D721Med (cell line): ENCODE data around the gene AP5Z1.

Experiments
- DNase-seq: peaks from one replicate; pipeline ENCODE4 v3.0.0; 2011; ENCODE audit warnings: low spot score; ENCODE audit not compliant: insufficient read length
- FAIRE-seq: peaks from 2 replicates; lab custom pipeline; 2011; peaks lifted over from hg19 to GRCh38; lab: Jason Lieb, UNC
- CTCF ChIP-seq: IDR thresholded peaks from 2 replicates; pipeline ENCODE4 v1.5.1; 2012; ENCODE audit warnings: mild to moderate bottlenecking, control low read depth; ENCODE audit not compliant: insufficient read depth; ENCODE audit errors: missing control alignments

Gene AP5Z1

GRCh38 chr7:4831723-4832495 lies 56.5 kb downstream of the AP5Z1 start:
- TF ChIP-seq CTCF, result no peak
- no peak for FAIRE-seq
- no peak for DNase-seq

GRCh38 chr7:4832711-4833110 lies 57.3 kb downstream of the AP5Z1 start:
- DNase-seq, result no peak
- no peak for FAIRE-seq
- TF ChIP-seq CTCF, result no peak

- no peak for TF ChIP-seq CTCF
- DNase-seq, result no peak
- FAIRE-seq, result no peak
These were observed 57.8 kb downstream of the AP5Z1 start for GRCh38 chr7:4833176-4833575.

GRCh38 chr7:4833691-4834600 lies 58.5 kb downstream of the AP5Z1 start:
- no peak for FAIRE-seq
- DNase-seq, result no peak
- no peak for TF ChIP-seq CTCF

- no peak for FAIRE-seq
- no peak for TF ChIP-seq CTCF
- no peak for DNase-seq
These were observed 59.4 kb downstream of the AP5Z1 start for GRCh38 chr7:4834601-4835397.

- TF ChIP-seq CTCF, result no peak
- FAIRE-seq (no peak), DNase-seq (no peak)
These were observed 60.2 kb downstream of the AP5Z1 start for GRCh38 chr7:4835398-4836205.
